Left lung (tissue), 10 donors: Measurements from ENCODE around the gene MBOAT2. TPM values are rescaled to one million over a fixed set of nuclear protein-coding genes. Genes with fewer than 3 reads are reported as not detected.
A peak's percentile ranks its signal among the peaks of the same experiment; 100 is the strongest.
"Not testable (repeated sequence)": the region's sequence is repeated elsewhere in the genome, so short reads cannot be mapped to it uniquely, and the experiment has no call there.

ENCODE experiments used
- ATAC-seq: fragments of 200-7000 bp; cut with Tn5 transposase; one replicate; pipeline ENCODE4 v1.9.1; 2020; ENCODE audit warnings: moderate library complexity
- DNase-seq, 4 donors: peaks; one replicate each; pipeline ENCODE4 v3.0.0-alpha.2; 2013 to 2020
- H3K27ac ChIP-seq, 2 donors: fragments of 200-600 bp; sonication (generic) in 1 of 2; one replicate each; pipeline versions ENCODE4 v1.5.0 to v1.8.0; 2020 to 2021
- H3K27me3 ChIP-seq, 2 donors: fragments of 200-600 bp; sonication (generic) in 1 of 2; one replicate each; pipeline versions ENCODE4 v1.5.0 to v1.8.0; 2020 to 2021
- H3K36me3 ChIP-seq, 2 donors: fragments of 200-600 bp; sonication (generic) in 1 of 2; one replicate each; pipeline versions ENCODE4 v1.5.0 to v1.8.0; 2020 to 2021
- H3K4me1 ChIP-seq, 2 donors: fragments of 200-600 bp; one replicate each; pipeline ENCODE4 v1.8.0; 2021
- H3K4me3 ChIP-seq, 2 donors: fragments of 200-600 bp; sonication (generic) in 1 of 2; one replicate each; pipeline versions ENCODE4 v1.5.0 to v1.8.0; 2020 to 2021; ENCODE audit warnings: mild to moderate bottlenecking in 1 of 2
- H3K9me3 ChIP-seq, 2 donors: fragments of 200-600 bp; sonication (generic) in 1 of 2; one replicate each; pipeline versions ENCODE4 v1.5.0 to v1.8.0; 2020 to 2021
- CTCF ChIP-seq, 2 donors: fragments of 200-600 bp; sonication (generic) in 1 of 2; IDR thresholded peaks; one replicate each; pipeline versions ENCODE4 v1.5.0 to v1.8.0; 2021; ENCODE audit warnings: antibody characterized with exemption in 2 of 2
- intact Hi-C, 2 donors: fragments of 100-400 bp; cut with DNase I; formaldehyde crosslinking; loops; one replicate each; pipeline versions ENCODE4 v1.11.2 to v1.14.2; 2022
- polyA plus RNA-seq, 6 donors: library from polyadenylated mRNA; unstranded; fragments of 120-200 nt; gene quantifications; one replicate each; pipeline ENCODE4 v1.2.1, GENCODE V29; 2013; ENCODE audit not compliant: insufficient read length in 6 of 6
- total RNA-seq, 2 donors: library from RNA; stranded (reverse); fragmentation: NEBNext Ultra II Directional; extraction: Animal tissue kit (Norgen Biotek cat#: 25700); gene quantifications; one replicate each; pipeline ENCODE4 v1.2.1, GENCODE V29; 2021
- donor health status: DM: no; HTN: yes; CAD: no.
- donor health status: DM: no; HTN: no; CAD: no.

MBOAT2 gene
- total and polyA plus RNA-seq, 8 donors, result 32.7 to 85.5 (median 62.9) TPM

- ATAC-seq (no peak), DNase-seq (no peak)
- Histone ChIP-seq H3K27me3 (no peaks in the 10 kb centered on the region), H3K27ac (no peak overlapping the region), H3K4me3 (no peak overlapping the region), H3K9me3 (no peaks in the 10 kb centered on the region), H3K4me1 (no peaks in the 10 kb centered on the region), H3K36me3 (peaks cover 0 to 27% of the 10 kb centered on the region in 2 donors)
- intact Hi-C loops, result no loop called here
- no peak for TF ChIP-seq CTCF (IDR thresholded peaks at IDR 0.05)
These were observed 69.1 kb downstream of the MBOAT2 start for GRCh38 chr2:8934338-8934737.

GRCh38 chr2:8932702-8933101, 70.8 kb downstream of the MBOAT2 start:
- Histone ChIP-seq H3K36me3 (peaks cover 0 to 11% of the 10 kb centered on the region in 2 donors), H3K27ac (no peak overlapping the region), H3K4me3 (no peak overlapping the region), H3K9me3 (no peaks in the 10 kb centered on the region), H3K27me3 (no peaks in the 10 kb centered on the region), H3K4me1 (no peaks in the 10 kb centered on the region)
- DNase-seq (no peak), ATAC-seq (no peak)
- intact Hi-C loops, result no loop called here
- TF ChIP-seq CTCF (IDR thresholded peaks at IDR 0.05), result no peak

- H3K4me1 ChIP-seq, DNase-seq, H3K9me3 ChIP-seq, H3K27ac ChIP-seq, H3K27me3 ChIP-seq, intact Hi-C loops, ATAC-seq, H3K36me3 ChIP-seq, H3K4me3 ChIP-seq: not testable (repeated sequence)
These were observed 73.3 kb downstream of the MBOAT2 start for GRCh38 chr2:8930185-8930584.

- Histone ChIP-seq H3K4me1 (peaks cover 0 to 5% of the 10 kb centered on the region in 2 donors), H3K27me3 (no peaks in the 10 kb centered on the region), H3K27ac (no peak overlapping the region), H3K9me3 (no peaks in the 10 kb centered on the region), H3K4me3 (no peak overlapping the region), H3K36me3 (no peaks in the 10 kb centered on the region)
- DNase-seq (no peak), ATAC-seq (no peak)
- TF ChIP-seq CTCF (IDR thresholded peaks at IDR 0.05), result no peak
- intact Hi-C loops, result no loop called here
These were observed 74.4 kb downstream of the MBOAT2 start for GRCh38 chr2:8929128-8929527.

- intact Hi-C loops, result no loop called here
- no peaks in the 10 kb centered on the region for H3K36me3 ChIP-seq
- H3K4me3 ChIP-seq, result no peak overlapping the region
- no peak overlapping the region for H3K27ac ChIP-seq
- peaks cover 0 to 5% of the 10 kb centered on the region in 2 donors for H3K4me1 ChIP-seq
- DNase-seq (no peak), ATAC-seq (peak; percentile 51)
- TF ChIP-seq CTCF (IDR thresholded peaks at IDR 0.05), result no peak
- no peaks in the 10 kb centered on the region for H3K9me3 ChIP-seq
- H3K27me3 ChIP-seq, result no peaks in the 10 kb centered on the region
These were observed 75.7 kb downstream of the MBOAT2 start for GRCh38 chr2:8927510-8928455.
